GM12891 (cell line): ENCODE measurements around the gene GPC5.

ENCODE experiments used
- POLR2A ChIP-seq: IDR thresholded peaks from 2 replicates; pipeline ENCODE4 v1.6.1; 2011; ENCODE audit warnings: low read depth, low read length, control low read depth
- POLR2AphosphoS5 ChIP-seq: IDR thresholded peaks from 2 replicates; pipeline ENCODE4 v1.6.1; 2011; ENCODE audit warnings: low read depth, low read length, control low read depth
- TAF1 ChIP-seq: IDR thresholded peaks from 2 replicates; pipeline ENCODE4 v1.6.1; 2011; ENCODE audit warnings: low read depth, low read length, control low read depth

DNA sequence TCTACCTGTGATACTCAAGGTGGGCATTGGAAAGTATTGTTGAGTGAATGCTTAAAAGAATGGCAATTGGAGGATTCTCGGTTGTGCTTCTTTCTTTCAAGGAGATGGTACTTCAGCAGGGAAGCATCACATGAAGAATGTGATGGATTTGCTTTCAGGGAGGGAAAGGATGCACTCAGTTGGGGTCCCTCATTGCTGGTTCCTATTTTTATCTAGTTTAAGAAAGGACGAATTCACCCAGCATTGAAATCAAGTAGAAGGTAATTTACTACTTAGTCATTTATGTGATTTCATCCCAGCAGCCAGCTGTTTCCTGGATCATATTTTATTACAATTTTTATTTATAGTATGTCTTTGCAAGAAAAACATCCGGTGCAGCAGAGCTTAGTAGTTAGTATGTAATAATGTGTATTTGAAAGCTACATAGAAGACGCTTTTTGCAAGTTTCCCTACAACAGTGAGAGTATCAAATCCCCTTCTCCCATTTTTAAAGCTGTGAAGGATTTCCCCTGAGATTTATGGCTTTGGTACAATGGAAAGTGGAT lies 417.9 kb downstream of the GPC5 start:
- TF ChIP-seq POLR2AphosphoS5 (no peak), POLR2A (no peak), TAF1 (no peak)
